ENCODE data around the gene ANTXR2.

GRCh38 chr4:80070880-80071603 lies 2.0 kb downstream of the ANTXR2 start:
- TF ChIP-seq CTCF (IDR thresholded peaks at IDR 0.05; ENCODE audit: insufficient read depth, low read length), result no peak
- no peak for TF ChIP-seq POLR2AphosphoS5 (IDR thresholded peaks at IDR 0.05; ENCODE audit: low read depth)
- TF ChIP-seq GABPA (IDR thresholded peaks at IDR 0.05; ENCODE audit: low read depth), result no peak
- no peak for TF ChIP-seq REST (IDR thresholded peaks at IDR 0.05; ENCODE audit: insufficient replicate concordance, low read depth)
- no peak for TF ChIP-seq SPI1 (IDR thresholded peaks at IDR 0.05; ENCODE audit: borderline replicate concordance, low read depth)
